ENCODE measurements around the gene PDZD4. TPM values are rescaled to one million over a fixed set of nuclear protein-coding genes. Genes with fewer than 3 reads are reported as not detected.

The PDZD4 gene
- total and polyA plus RNA-seq, 9 of the 15 experiments (the other 6 are each of a cell fraction or from before 2014, with no cell fraction given) = 0.05 to 0.38 (median 0.07) TPM; not detected in 5

DNA sequence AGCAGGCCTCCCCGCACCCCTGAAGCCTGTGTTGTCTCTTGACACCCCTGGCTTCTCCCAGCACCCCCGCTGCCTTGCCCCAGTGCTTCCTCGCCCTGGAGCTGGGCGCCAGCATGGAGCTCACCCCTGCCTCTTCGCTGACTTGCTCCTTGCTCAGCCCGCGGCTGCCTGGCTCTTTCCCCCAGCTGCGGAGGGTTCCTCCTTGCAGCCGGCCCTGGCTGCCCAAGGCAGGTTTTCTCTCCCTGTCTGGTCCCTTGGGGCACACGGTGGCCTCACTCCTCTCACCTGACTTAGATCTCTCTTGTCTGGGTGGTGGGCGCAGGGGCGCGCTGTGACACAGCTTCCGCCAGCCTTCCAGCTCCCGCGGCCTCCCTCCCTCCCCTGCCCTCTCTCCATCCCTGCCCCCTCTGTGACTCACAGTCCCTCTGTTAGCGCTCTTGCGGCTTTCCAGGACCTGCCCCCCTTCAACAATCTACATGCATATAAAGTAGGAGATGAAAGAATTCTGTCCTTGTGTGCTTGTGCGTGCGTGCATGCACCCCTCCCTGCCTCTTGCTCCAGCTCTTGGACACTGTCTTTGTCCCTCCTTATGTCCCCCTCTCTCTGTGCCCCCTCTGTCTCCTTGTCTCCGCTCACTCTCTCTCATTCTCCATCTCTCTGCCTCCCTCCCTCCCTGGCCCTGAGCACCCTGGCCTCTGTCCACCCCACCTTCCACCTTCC is 64.1 kb downstream of the PDZD4 start (continued):
- TF ChIP-seq, protein P1, sequence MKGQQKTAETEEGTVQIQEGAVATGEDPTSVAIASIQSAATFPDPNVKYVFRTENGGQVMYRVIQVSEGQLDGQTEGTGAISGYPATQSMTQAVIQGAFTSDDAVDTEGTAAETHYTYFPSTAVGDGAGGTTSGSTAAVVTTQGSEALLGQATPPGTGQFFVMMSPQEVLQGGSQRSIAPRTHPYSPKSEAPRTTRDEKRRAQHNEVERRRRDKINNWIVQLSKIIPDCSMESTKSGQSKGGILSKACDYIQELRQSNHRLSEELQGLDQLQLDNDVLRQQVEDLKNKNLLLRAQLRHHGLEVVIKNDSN (CRISPR knock-in tag; IDR thresholded peaks at IDR 0.05) = 0 out of 2 replicates have a peak, but pooled peaks have one; percentile 11
- no peak for TF ChIP-seq CTCF (IDR thresholded peaks at IDR 0.05 in 2 of 3, conservative IDR thresholded peaks at IDR 0.05 in 1 of 3; ENCODE audit: insufficient read depth in 2 of 3, low read depth in 1 of 3, low read length in 3 of 3)
- TF ChIP-seq BHLHE40 (IDR thresholded peaks at IDR 0.05; ENCODE audit: low read length) = 0 out of 2 replicates have a peak, but pooled peaks have one; percentile 22
- no peak for TF ChIP-seq KDM2B (CRISPR knock-in tag; IDR thresholded peaks at IDR 0.05)
- no peak for TF ChIP-seq TBP (optimal IDR thresholded peaks at IDR 0.05; ENCODE audit: low read depth, low read length)
- peak; percentile 55 for TF ChIP-seq ETV1 (tag; conservative IDR thresholded peaks at IDR 0.05; ENCODE audit: low read depth)
- TF ChIP-seq SUPT5H (IDR thresholded peaks at IDR 0.05) = peak; percentile 73
- peak; percentile 86 for TF ChIP-seq VEZF1 (CRISPR knock-in tag; IDR thresholded peaks at IDR 0.05)
- no peak for TF ChIP-seq ZNF212 (CRISPR knock-in tag; IDR thresholded peaks at IDR 0.05)
- peak; percentile 33 for TF ChIP-seq MEIS2 (IDR thresholded peaks at IDR 0.05; ENCODE audit: partially characterized antibody)
- TF ChIP-seq BRD9 (IDR thresholded peaks at IDR 0.05; ENCODE audit: low read depth, partially characterized antibody) = no peak
- peak; percentile 56; the same call in 1 of the 2 replicates for TF ChIP-seq PHF8 (IDR thresholded peaks at IDR 0.05; ENCODE audit: borderline replicate concordance, low read length)
- TF ChIP-seq, protein P2, sequence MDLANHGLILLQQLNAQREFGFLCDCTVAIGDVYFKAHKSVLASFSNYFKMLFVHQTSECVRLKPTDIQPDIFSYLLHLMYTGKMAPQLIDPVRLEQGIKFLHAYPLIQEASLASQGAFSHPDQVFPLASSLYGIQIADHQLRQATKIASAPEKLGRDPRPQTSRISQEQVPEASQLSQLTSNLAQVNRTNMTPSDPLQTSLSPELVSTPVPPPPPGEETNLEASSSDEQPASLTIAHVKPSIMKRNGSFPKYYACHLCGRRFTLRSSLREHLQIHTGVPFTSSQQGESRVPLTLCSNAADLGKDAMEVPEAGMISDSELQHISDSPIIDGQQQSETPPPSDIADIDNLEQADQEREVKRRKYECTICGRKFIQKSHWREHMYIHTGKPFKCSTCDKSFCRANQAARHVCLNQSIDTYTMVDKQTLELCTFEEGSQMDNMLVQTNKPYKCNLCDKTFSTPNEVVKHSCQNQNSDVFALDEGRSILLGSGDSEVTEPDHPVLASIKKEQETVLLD (IDR thresholded peaks at IDR 0.05) = 0 out of 2 replicates have a peak, but pooled peaks have one; percentile 35
- TF ChIP-seq ELF2 (CRISPR knock-in tag; IDR thresholded peaks at IDR 0.05) = 0 out of 2 replicates have a peak, but pooled peaks have one; percentile 14
- no peak for TF ChIP-seq ZNF282 (CRISPR knock-in tag; IDR thresholded peaks at IDR 0.05)
- TF ChIP-seq FOXO4 (CRISPR knock-in tag; IDR thresholded peaks at IDR 0.05) = no peak
- peak; percentile 91 for TF ChIP-seq JUND (IDR thresholded peaks at IDR 0.05; ENCODE audit: borderline replicate concordance, low read depth, low read length)
- TF ChIP-seq JUND (tag; IDR thresholded peaks at IDR 0.05; ENCODE audit: borderline replicate concordance, low read depth, low read length) = peak; percentile 83; the same call in 2 of the 3 replicates

Data from K562 (cell line).